ENCODE data around the gene CAMK1G.

Gene CAMK1G

DNA sequence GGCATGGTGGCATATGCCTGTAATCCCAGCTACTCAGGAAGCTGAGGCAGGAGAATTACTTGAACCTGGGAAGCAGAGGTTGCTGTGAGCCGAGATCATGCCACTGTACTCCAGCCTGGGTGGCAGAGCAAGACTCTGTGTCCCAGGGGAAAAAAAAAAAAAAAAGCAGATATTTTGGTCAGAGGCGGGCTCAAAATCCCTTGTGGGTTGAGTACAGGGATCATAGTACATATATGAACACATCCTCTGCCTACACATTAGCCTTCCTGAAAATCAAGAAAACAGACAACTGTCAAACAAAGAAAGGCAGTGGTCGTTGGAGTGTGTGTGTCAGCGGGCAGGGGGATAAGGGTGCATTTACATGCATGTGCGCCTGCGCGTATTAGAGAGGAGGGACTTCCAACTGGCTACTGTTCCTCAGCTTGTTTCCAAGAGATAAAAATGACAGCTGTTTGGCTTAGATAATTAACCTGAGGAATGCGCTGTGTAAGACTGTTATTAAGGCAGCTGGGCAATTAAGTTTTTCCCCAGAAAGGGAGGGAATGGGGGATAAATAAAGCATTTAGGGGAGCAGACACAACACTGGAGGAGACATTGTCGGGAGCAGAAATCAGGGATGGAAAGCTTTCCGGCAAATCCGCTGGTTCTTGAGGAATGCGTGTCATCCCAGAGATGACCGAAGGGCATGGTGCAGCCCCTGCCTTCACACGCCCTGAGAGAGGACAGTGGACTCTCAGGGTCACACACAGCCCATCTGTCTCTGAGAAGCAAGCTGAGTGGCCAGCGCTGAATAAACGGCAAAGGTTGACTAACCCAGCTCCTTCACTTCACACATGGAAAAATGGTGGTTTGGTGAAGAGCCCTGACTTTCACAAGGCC, 62.3 kb downstream of the CAMK1G start:
- H3K27ac ChIP-seq (ENCODE audit: low read length), result no peak overlapping the region
- H3K27me3 ChIP-seq (ENCODE audit: control insufficient read depth in 1 of 2, insufficient read depth in 2 of 2, low read length in 2 of 2), result no peaks in the 10 kb centered on the region
- H3K9me3 ChIP-seq (ENCODE audit: control insufficient read depth in 2 of 2, low read length in 2 of 2), result no peaks in the 10 kb centered on the region
- no peak overlapping the region for H3K4me3 ChIP-seq (ENCODE audit: low read length in 2 of 2)
- peaks cover 53% of the 10 kb centered on the region for H3K4me1 ChIP-seq (ENCODE audit: control insufficient read depth, insufficient read depth, low read length)
- H3K36me3 ChIP-seq (ENCODE audit: control insufficient read depth in 2 of 2, insufficient read depth in 2 of 2, low read length in 2 of 2), result no peaks in the 10 kb centered on the region
- H3K9ac ChIP-seq (ENCODE audit: low read length in 2 of 2), result no peak overlapping the region

DNA sequence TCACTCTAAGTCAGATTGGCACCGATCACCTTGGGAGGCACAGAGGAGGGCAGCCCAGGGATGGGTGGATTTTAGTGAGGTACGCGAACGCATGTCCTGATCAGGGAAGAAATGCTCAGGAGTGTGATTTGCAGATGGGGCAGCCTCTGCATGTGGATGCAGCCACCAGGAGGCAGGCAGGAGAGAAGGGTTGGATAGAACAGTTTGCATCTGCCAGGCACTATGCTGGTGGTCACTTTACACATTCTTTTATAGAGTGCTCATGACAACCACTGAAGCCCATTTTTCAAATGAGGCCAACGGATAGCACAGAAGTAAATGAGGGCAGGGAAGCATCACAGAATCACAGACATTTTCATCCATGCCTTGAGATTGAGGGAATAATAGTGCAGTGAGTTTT, 63.0 kb downstream of the CAMK1G start:
- H3K9me3 ChIP-seq (ENCODE audit: control insufficient read depth in 2 of 2, low read length in 2 of 2), result no peaks in the 10 kb centered on the region
- H3K36me3 ChIP-seq (ENCODE audit: control insufficient read depth in 2 of 2, insufficient read depth in 2 of 2, low read length in 2 of 2), result no peaks in the 10 kb centered on the region
- H3K4me1 ChIP-seq (ENCODE audit: control insufficient read depth, insufficient read depth, low read length), result peaks cover 53% of the 10 kb centered on the region
- H3K9ac ChIP-seq (ENCODE audit: low read length in 2 of 2), result no peak overlapping the region
- H3K27me3 ChIP-seq (ENCODE audit: control insufficient read depth in 1 of 2, insufficient read depth in 2 of 2, low read length in 2 of 2), result no peaks in the 10 kb centered on the region
- no peak overlapping the region for H3K27ac ChIP-seq (ENCODE audit: low read length)
- H3K4me3 ChIP-seq (ENCODE audit: low read length in 2 of 2), result no peak overlapping the region

DNA sequence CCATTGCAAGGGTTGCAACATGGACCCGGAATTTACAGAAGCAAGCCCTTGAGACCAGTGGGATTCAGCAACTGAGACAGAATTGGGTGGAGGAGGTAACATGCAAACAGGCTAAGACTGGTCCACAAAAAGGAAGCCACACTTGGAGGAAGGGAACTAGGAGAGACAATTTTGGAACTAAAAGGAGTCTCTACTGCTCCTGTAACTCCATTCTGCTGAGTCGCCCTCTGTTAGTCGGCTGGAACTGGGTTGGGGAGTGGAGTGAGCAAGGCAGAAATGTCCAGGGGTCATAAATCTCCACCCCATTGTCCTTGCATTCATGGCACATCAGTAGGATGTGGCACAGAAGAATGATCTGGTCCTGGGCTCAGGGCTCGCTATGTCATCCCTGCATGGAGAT, 63.6 kb downstream of the CAMK1G start:
- H3K27ac ChIP-seq (ENCODE audit: low read length), result no peak overlapping the region
- H3K9me3 ChIP-seq (ENCODE audit: control insufficient read depth in 2 of 2, low read length in 2 of 2), result no peaks in the 10 kb centered on the region
- H3K36me3 ChIP-seq (ENCODE audit: control insufficient read depth in 2 of 2, insufficient read depth in 2 of 2, low read length in 2 of 2), result no peaks in the 10 kb centered on the region
- H3K4me1 ChIP-seq (ENCODE audit: control insufficient read depth, insufficient read depth, low read length), result peaks cover 48% of the 10 kb centered on the region
- H3K9ac ChIP-seq (ENCODE audit: low read length in 2 of 2), result no peak overlapping the region
- H3K4me3 ChIP-seq (ENCODE audit: low read length in 2 of 2), result no peak overlapping the region
- H3K27me3 ChIP-seq (ENCODE audit: control insufficient read depth in 1 of 2, insufficient read depth in 2 of 2, low read length in 2 of 2), result no peaks in the 10 kb centered on the region

DNA sequence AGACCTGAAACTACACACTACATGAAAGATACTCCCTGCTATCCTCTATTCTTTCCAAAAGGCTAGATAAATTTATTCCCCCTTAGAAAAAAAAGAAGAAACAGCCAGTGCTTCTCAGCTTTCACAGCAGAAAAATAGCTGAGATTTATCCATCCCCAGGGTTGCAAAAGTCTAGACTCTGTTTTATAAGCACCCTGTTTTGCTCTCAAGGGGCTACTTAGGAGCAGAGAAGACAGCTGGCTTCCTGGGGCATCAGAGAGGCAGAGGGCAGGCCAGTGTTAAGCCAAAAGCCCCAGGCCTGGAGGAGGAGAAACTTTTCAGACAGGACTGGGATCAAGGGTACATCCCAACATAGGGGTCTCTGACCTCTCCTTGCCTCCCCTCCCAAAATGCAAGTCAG, 64.8 kb downstream of the CAMK1G start:
- Histone ChIP-seq H3K27ac (ENCODE audit: low read length) (no peak overlapping the region), H3K4me1 (ENCODE audit: control insufficient read depth, insufficient read depth, low read length) (peaks cover 47% of the 10 kb centered on the region), H3K36me3 (ENCODE audit: control insufficient read depth in 2 of 2, insufficient read depth in 2 of 2, low read length in 2 of 2) (no peaks in the 10 kb centered on the region), H3K4me3 (ENCODE audit: low read length in 2 of 2) (no peak overlapping the region), H3K9me3 (ENCODE audit: control insufficient read depth in 2 of 2, low read length in 2 of 2) (no peaks in the 10 kb centered on the region), H3K27me3 (ENCODE audit: control insufficient read depth in 1 of 2, insufficient read depth in 2 of 2, low read length in 2 of 2) (no peaks in the 10 kb centered on the region), H3K9ac (ENCODE audit: low read length in 2 of 2) (no peak overlapping the region)

DNA sequence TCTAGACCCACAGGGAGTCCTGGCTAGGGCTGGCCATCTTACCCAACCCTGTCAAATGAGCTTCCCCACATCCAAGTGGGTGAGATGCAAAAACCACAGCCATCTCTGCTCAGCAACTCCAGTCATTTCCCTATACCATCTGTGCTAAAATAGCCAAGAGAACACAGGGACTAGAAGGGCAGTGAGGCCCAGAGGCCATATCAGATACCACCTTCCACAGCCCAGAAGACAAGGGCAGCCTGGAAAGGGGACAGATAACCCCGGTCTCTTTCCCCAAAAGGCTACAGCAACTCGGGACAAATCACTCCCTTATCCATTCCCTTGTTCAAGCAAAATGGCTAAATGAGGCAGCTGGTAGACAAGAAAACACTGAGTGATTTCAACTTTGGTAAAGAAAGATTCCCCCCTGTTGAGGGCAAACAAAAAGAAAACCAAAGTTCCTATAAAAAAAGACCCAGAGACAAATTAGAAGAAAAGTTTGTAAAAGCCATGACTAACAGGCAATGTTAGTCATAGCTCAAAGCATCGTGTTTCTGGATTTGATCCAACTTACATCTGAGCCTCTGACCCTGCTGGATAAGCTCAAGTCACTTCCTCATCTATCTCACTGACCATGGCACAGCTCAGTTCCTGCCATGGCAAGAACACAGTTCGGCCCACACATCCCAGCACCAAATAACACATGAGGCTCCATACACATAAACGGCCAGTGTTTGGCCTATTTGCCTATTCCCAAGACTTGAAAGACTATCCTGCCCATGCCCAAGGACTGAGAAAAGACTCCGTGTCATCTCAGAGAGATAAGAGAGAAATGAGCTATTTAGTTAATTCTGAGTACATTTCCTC, 65.6 kb downstream of the CAMK1G start:
- Histone ChIP-seq H3K4me1 (ENCODE audit: control insufficient read depth, insufficient read depth, low read length) (peaks cover 41% of the 10 kb centered on the region), H3K4me3 (ENCODE audit: low read length in 2 of 2) (no peak overlapping the region), H3K36me3 (ENCODE audit: control insufficient read depth in 2 of 2, insufficient read depth in 2 of 2, low read length in 2 of 2) (no peaks in the 10 kb centered on the region), H3K27me3 (ENCODE audit: control insufficient read depth in 1 of 2, insufficient read depth in 2 of 2, low read length in 2 of 2) (no peaks in the 10 kb centered on the region), H3K27ac (ENCODE audit: low read length) (no peak overlapping the region), H3K9ac (ENCODE audit: low read length in 2 of 2) (no peak overlapping the region), H3K9me3 (ENCODE audit: control insufficient read depth in 2 of 2, low read length in 2 of 2) (no peaks in the 10 kb centered on the region)

DNA sequence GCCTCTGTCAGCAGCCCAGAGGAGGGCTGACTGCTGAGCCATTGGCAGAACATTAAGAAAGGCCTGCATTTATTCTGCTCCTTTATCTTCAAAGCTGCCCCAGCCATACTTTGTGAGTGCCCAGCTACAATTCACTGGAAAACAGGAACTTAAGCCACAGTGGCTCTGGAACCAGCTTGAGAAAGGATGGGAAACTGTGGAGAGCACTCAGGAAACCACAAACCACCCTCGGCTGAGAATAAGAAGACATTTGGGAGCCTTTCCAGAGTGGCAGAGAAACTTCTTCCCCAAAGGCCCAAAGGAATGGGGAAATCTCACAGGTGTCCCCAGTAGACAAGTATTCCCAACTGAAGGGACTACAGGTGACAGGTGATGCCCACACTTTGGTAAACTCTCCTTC, 66.9 kb downstream of the CAMK1G start:
- no peak overlapping the region for H3K27ac ChIP-seq (ENCODE audit: low read length)
- H3K9me3 ChIP-seq (ENCODE audit: control insufficient read depth in 2 of 2, low read length in 2 of 2), result no peaks in the 10 kb centered on the region
- H3K9ac ChIP-seq (ENCODE audit: low read length in 2 of 2), result no peak overlapping the region
- H3K4me3 ChIP-seq (ENCODE audit: low read length in 2 of 2), result no peak overlapping the region
- no peaks in the 10 kb centered on the region for H3K36me3 ChIP-seq (ENCODE audit: control insufficient read depth in 2 of 2, insufficient read depth in 2 of 2, low read length in 2 of 2)
- no peaks in the 10 kb centered on the region for H3K27me3 ChIP-seq (ENCODE audit: control insufficient read depth in 1 of 2, insufficient read depth in 2 of 2, low read length in 2 of 2)
- H3K4me1 ChIP-seq (ENCODE audit: control insufficient read depth, insufficient read depth, low read length), result peaks cover 36% of the 10 kb centered on the region

DNA sequence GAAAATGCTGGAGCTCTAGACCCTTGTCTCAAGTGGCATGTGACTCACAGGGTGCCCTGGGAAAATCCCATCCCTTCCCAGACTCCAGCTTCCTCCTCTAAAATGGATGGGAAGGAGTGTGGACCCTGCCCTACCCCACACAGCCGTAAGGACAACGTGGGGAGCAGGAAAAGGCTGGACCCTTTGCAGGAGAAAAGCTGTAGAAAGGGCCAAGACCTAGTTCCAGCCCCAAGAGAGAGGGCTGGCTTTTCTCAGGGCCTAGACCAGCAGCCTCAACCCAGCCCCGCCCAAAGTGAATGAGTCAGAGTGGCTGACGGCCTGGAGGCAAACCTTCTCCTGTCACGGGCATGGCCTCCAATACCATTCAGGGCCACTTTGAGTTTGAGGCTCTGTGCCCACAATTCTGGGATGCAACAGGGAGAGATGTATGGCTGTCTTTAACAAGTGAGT, 67.6 kb downstream of the CAMK1G start:
- peaks cover 36% of the 10 kb centered on the region for H3K4me1 ChIP-seq (ENCODE audit: control insufficient read depth, insufficient read depth, low read length)

DNA sequence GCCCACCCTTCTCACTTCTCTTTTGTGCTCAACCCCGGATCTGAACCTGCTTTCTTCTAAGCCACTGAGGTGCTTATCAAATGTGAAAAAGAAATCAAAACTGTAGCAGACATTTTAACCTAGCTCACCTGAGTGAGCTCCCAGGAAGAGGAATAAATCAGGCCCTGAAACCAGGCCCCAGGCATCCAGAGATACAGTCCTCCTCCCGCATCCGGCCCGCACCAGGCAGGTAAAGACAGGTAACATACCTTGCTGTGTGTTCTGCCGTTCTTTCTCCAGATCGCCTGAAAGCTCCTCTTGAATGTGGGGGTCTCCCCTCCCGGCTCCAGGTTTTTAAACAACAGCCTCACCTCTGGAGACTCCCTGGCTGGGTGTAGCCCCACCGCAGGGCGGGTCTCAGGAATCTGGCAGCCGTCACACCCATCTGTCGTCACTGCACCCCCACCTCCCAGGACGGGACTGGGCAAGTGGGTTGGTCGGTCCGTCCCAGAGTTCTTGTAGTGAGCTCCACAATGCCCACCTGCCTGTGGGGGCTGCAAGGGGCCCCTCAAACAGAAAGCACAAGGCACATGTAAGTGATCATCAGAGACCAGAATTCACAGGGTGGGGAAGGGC, 68.7 kb downstream of the CAMK1G start, which contains the start of gene LAMB3:
TSS of gene LAMB3 (minus strand) at position 305 of the 615 bp plus-strand sequence. CDS start 1,481 bp downstream, outside the sequence.
- no peaks in the 10 kb centered on the region for H3K27me3 ChIP-seq (ENCODE audit: control insufficient read depth in 1 of 2, insufficient read depth in 2 of 2, low read length in 2 of 2)
- H3K9ac ChIP-seq (ENCODE audit: low read length in 2 of 2), result no peak within 1 kb of the TSS
- no peak within 1 kb of the TSS for H3K27ac ChIP-seq (ENCODE audit: low read length)
- H3K9me3 ChIP-seq (ENCODE audit: control insufficient read depth in 2 of 2, low read length in 2 of 2), result no peaks in the 10 kb centered on the region
- peaks cover 34% of the 10 kb centered on the region for H3K4me1 ChIP-seq (ENCODE audit: control insufficient read depth, insufficient read depth, low read length)
- no peak within 1 kb of the TSS for H3K4me3 ChIP-seq (ENCODE audit: low read length in 2 of 2)
- no peaks in the 10 kb centered on the region for H3K36me3 ChIP-seq (ENCODE audit: control insufficient read depth in 2 of 2, insufficient read depth in 2 of 2, low read length in 2 of 2)

More for the DNA sequence above, 67.6 kb downstream of the CAMK1G start:
- no peaks in the 10 kb centered on the region for H3K36me3 ChIP-seq (ENCODE audit: control insufficient read depth in 2 of 2, insufficient read depth in 2 of 2, low read length in 2 of 2)
- H3K9me3 ChIP-seq (ENCODE audit: control insufficient read depth in 2 of 2, low read length in 2 of 2), result no peaks in the 10 kb centered on the region
- no peak overlapping the region for H3K27ac ChIP-seq (ENCODE audit: low read length)
- H3K9ac ChIP-seq (ENCODE audit: low read length in 2 of 2), result no peak overlapping the region
- no peak overlapping the region for H3K4me3 ChIP-seq (ENCODE audit: low read length in 2 of 2)
- H3K27me3 ChIP-seq (ENCODE audit: control insufficient read depth in 1 of 2, insufficient read depth in 2 of 2, low read length in 2 of 2), result no peaks in the 10 kb centered on the region

DNA sequence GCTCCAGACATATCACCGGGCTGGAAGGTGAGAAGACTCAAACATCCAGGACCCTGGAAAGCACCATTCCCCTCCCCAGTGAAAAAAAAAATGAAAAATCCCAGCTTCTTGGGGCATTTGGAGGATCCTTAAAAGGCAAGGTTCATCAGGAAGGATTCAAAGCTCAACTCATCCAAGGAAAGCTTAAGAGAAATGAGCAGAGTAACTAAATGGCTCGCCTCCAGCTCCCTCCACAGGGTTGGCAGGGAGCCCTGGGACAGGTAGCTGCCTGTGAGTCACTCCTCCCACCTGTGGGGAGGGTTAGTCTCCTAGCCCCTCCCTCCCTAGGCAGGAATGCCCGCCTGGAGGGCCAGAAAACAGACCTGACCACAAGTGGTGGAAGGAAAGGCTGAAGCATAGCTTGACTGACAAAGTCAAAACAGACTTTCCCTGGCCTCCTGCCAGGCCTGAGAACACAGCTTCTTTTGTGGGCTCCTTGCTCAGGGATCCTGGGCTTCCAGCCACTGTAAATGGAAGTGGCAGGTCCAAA, 69.4 kb downstream of the CAMK1G start:
- Histone ChIP-seq H3K4me1 (ENCODE audit: control insufficient read depth, insufficient read depth, low read length) (peaks cover 32% of the 10 kb centered on the region), H3K4me3 (ENCODE audit: low read length in 2 of 2) (no peak overlapping the region), H3K9me3 (ENCODE audit: control insufficient read depth in 2 of 2, low read length in 2 of 2) (no peaks in the 10 kb centered on the region), H3K9ac (ENCODE audit: low read length in 2 of 2) (no peak overlapping the region), H3K27ac (ENCODE audit: low read length) (no peak overlapping the region), H3K27me3 (ENCODE audit: control insufficient read depth in 1 of 2, insufficient read depth in 2 of 2, low read length in 2 of 2) (no peaks in the 10 kb centered on the region), H3K36me3 (ENCODE audit: control insufficient read depth in 2 of 2, insufficient read depth in 2 of 2, low read length in 2 of 2) (no peaks in the 10 kb centered on the region)

DNA sequence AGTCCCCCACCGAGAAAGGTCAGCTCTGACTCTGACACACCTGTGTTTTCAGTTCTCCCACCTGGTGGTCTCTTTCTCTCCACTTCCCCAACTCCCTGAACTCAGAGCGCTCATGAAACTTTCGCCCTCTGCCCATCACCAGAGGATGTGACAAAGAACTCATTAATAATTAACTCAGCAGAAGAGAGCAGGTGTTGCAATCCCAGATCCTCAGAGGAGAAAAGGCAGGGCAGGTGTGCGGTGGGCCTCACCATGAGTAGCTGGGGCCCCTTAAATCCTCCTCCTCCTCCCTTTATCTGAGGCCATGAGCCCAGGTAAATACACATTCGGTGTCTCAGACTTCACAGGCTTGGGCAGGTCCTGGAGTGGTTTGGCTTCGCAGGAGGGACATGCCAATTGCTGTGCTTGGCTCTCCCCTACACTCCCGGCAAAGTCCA, 70.4 kb downstream of the CAMK1G start:
- Histone ChIP-seq H3K4me3 (ENCODE audit: low read length in 2 of 2) (no peak overlapping the region), H3K9ac (ENCODE audit: low read length in 2 of 2) (no peak overlapping the region)

More for the DNA sequence above, 70.4 kb downstream of the CAMK1G start:
- Histone ChIP-seq H3K4me1 (ENCODE audit: control insufficient read depth, insufficient read depth, low read length) (peaks cover 24% of the 10 kb centered on the region), H3K27ac (ENCODE audit: low read length) (no peak overlapping the region), H3K36me3 (ENCODE audit: control insufficient read depth in 2 of 2, insufficient read depth in 2 of 2, low read length in 2 of 2) (no peaks in the 10 kb centered on the region), H3K27me3 (ENCODE audit: control insufficient read depth in 1 of 2, insufficient read depth in 2 of 2, low read length in 2 of 2) (no peaks in the 10 kb centered on the region), H3K9me3 (ENCODE audit: control insufficient read depth in 2 of 2, low read length in 2 of 2) (no peaks in the 10 kb centered on the region)

Data from stomach smooth muscle (tissue), 2 donors.